Trophoblast cell (in vitro differentiated cells and primary cell): Measurements from ENCODE around the gene TOP3A.

Source experiments
- DNase-seq, 2 donors: peaks; one replicate each; pipeline ENCODE4 v3.0.0-alpha.2; 2016
- H2AFZ ChIP-seq: 2 replicates; pipeline ENCODE4 v1.6.1; 2013; ENCODE audit warnings: low read length, moderate library complexity, mild to moderate bottlenecking; ENCODE audit not compliant: insufficient read depth, poor library complexity
- H2AK5ac ChIP-seq: 2 replicates; pipeline ENCODE4 v1.6.1; 2013; ENCODE audit warnings: mild to moderate bottlenecking, low read length
- H2BK120ac ChIP-seq: 2 replicates; pipeline ENCODE4 v1.6.1; 2013; ENCODE audit warnings: low read length, mild to moderate bottlenecking, moderate library complexity; ENCODE audit not compliant: insufficient read depth, poor library complexity
- H2BK12ac ChIP-seq: 2 replicates; pipeline ENCODE4 v1.6.1; 2013; ENCODE audit warnings: mild to moderate bottlenecking, low read length, moderate library complexity
- H2BK5ac ChIP-seq: 2 replicates; pipeline ENCODE4 v1.6.1; 2013; ENCODE audit warnings: low read length, low read depth, moderate library complexity, mild to moderate bottlenecking; ENCODE audit not compliant: poor library complexity
- H3K14ac ChIP-seq: 2 replicates; pipeline ENCODE4 v1.6.1; 2013; ENCODE audit warnings: mild to moderate bottlenecking, low read length
- H3K18ac ChIP-seq: 2 replicates; pipeline ENCODE4 v1.6.1; 2013; ENCODE audit warnings: mild to moderate bottlenecking, low read length
- H3K23ac ChIP-seq: 2 replicates; pipeline ENCODE4 v1.6.1; 2013; ENCODE audit warnings: low read length
- H3K27ac ChIP-seq: 2 replicates; pipeline ENCODE4 v1.5.1; 2013; ENCODE audit warnings: low read depth, mild to moderate bottlenecking, inconsistent platforms, low read length, moderate library complexity
- H3K27me3 ChIP-seq: 2 replicates; pipeline ENCODE4 v1.6.1; 2013; ENCODE audit warnings: inconsistent platforms, mild to moderate bottlenecking, low read length, moderate library complexity; ENCODE audit not compliant: insufficient read depth
- H3K36me3 ChIP-seq, 2 experiments: 1 replicate in 1 of 2; 2 replicates in 1 of 2; pipeline ENCODE4 v1.6.1; 2013; ENCODE audit warnings: low read length in 2 of 2, mild to moderate bottlenecking in 2 of 2, moderate library complexity in 1 of 2; ENCODE audit not compliant: insufficient read depth in 2 of 2, control insufficient read depth in 1 of 2
- H3K4ac ChIP-seq: 2 replicates; pipeline ENCODE4 v1.6.1; 2013; ENCODE audit warnings: low read depth, mild to moderate bottlenecking, low read length, moderate library complexity
- H3K4me1 ChIP-seq, 2 experiments: 1 replicate in 1 of 2; 2 replicates in 1 of 2; pipeline ENCODE4 v1.6.1; 2013; ENCODE audit warnings: low read length in 2 of 2, mild to moderate bottlenecking in 2 of 2, moderate library complexity in 1 of 2; ENCODE audit not compliant: insufficient read depth in 2 of 2, control insufficient read depth in 1 of 2
- H3K4me2 ChIP-seq: 2 replicates; pipeline ENCODE4 v1.6.1; 2013; ENCODE audit warnings: inconsistent platforms, mild to moderate bottlenecking, low read length, moderate library complexity
- H3K4me3 ChIP-seq: 2 replicates; pipeline ENCODE4 v1.5.1; 2013; ENCODE audit warnings: mild to moderate bottlenecking, low read depth, low read length, inconsistent platforms
- H3K79me1 ChIP-seq: one replicate; pipeline ENCODE4 v1.6.1; 2013; ENCODE audit warnings: low read length
- H3K79me2 ChIP-seq: 2 replicates; pipeline ENCODE4 v1.6.1; 2013; ENCODE audit warnings: low read length, mild to moderate bottlenecking; ENCODE audit not compliant: control insufficient read depth, insufficient read depth, poor library complexity
- H3K9ac ChIP-seq: 2 replicates; pipeline ENCODE4 v1.6.1; 2013; ENCODE audit warnings: mild to moderate bottlenecking, low read length
- H3K9me3 ChIP-seq: 2 replicates; pipeline ENCODE4 v1.6.1; 2013; ENCODE audit warnings: low read depth, mild to moderate bottlenecking, control low read depth, inconsistent platforms, low read length; ENCODE audit not compliant: insufficient read depth
- H4K12ac ChIP-seq: 2 replicates; pipeline ENCODE4 v1.6.1; 2013; ENCODE audit warnings: low read depth, mild to moderate bottlenecking, low read length, moderate library complexity
- H4K8ac ChIP-seq: 2 replicates; pipeline ENCODE4 v1.6.1; 2013; ENCODE audit warnings: low read depth, mild to moderate bottlenecking, low read length, moderate library complexity
- H4K91ac ChIP-seq: one replicate; pipeline ENCODE4 v1.6.1; 2013; ENCODE audit warnings: low read depth, mild to moderate bottlenecking, low read length, moderate library complexity
- WGBS: extraction: QIAGEN DNeasy Blood & Tissue Kit; methylation state at CpG from one replicate; pipeline ENCODE4 v1.1.7; 2013; ENCODE audit warnings: missing lambda C conversion rate; ENCODE audit not compliant: insufficient read length, insufficient coverage; ENCODE audit errors: extremely low coverage; 5-methylcytosine and 5-hydroxymethylcytosine counted together

Gene TOP3A

DNA sequence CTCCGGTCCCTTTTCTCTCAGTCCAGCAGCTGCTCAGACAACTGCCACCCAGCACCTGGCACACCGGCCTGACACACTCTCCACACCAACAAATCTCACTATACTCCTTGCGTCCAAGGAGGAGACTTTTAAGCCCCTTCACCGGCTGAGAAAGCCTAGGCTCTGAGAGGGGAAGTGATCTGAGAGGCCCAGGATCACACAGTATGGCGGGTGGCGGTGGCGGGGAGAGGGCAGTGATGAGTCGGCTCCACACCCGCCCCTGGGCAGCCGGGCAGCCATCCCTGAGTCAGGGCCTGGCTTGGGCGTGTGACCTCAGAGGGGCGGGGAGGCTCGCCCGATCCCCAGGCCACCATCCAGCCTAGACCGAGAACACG, 56.8 kb downstream of the TOP3A start:
- H3K79me2 ChIP-seq = peaks cover 19% of the 10 kb centered on the region
- no peak overlapping the region for H3K23ac ChIP-seq
- peak overlapping the region; percentile 82 for H2BK5ac ChIP-seq
- H4K91ac ChIP-seq = peak overlapping the region; percentile 93
- peak overlapping the region; percentile 80 for H3K4me2 ChIP-seq
- peak overlapping the region; percentile 42 for H2AK5ac ChIP-seq
- peak overlapping the region; percentile 93 for H3K14ac ChIP-seq
- WGBS = no CpG with 5 or more reads among the region's 16 CpGs
- peaks cover 30 to 31% of the 10 kb centered on the region in 2 experiments for H3K4me1 ChIP-seq
- H3K27ac ChIP-seq = peak overlapping the region; percentile 65
- no peak overlapping the region for H2BK12ac ChIP-seq
- H2BK120ac ChIP-seq = peak overlapping the region; percentile 59
- H3K4ac ChIP-seq = peak overlapping the region; percentile 84
- H2AFZ ChIP-seq = peak overlapping the region; percentile 46
- peak overlapping the region; percentile 92 for H3K4me3 ChIP-seq
- peak; percentile 81 to 86 for DNase-seq
- H4K12ac ChIP-seq = peak overlapping the region; percentile 76
- peak overlapping the region; percentile 58 for H4K8ac ChIP-seq
- peak overlapping the region; percentile 95 for H3K18ac ChIP-seq
- no peaks in the 10 kb centered on the region for H3K9me3 ChIP-seq
- H3K79me1 ChIP-seq = peaks cover 16% of the 10 kb centered on the region
- H3K27me3 ChIP-seq = no peaks in the 10 kb centered on the region
- peaks cover 36 to 41% of the 10 kb centered on the region in 2 experiments for H3K36me3 ChIP-seq
- peak overlapping the region; percentile 88 for H3K9ac ChIP-seq

- Histone ChIP-seq H3K18ac (peak overlapping the region; percentile 95), H2AFZ (peak overlapping the region; percentile 12), H2BK5ac (no peak overlapping the region), H3K9me3 (no peaks in the 10 kb centered on the region), H3K27ac (peak overlapping the region; percentile 65), H3K79me1 (peaks cover 16% of the 10 kb centered on the region), H3K14ac (peak overlapping the region; percentile 93), H2BK12ac (no peak overlapping the region), H3K36me3 (peaks cover 40 to 43% of the 10 kb centered on the region in 2 experiments), H3K4me2 (peak overlapping the region; percentile 80), H3K23ac (no peak overlapping the region), H3K4me1 (peaks cover 30 to 31% of the 10 kb centered on the region in 2 experiments), H2BK120ac (no peak overlapping the region), H4K12ac (peak overlapping the region; percentile 5), H3K4me3 (peak overlapping the region; percentile 92), H3K79me2 (peaks cover 19% of the 10 kb centered on the region), H2AK5ac (peak overlapping the region; percentile 15), H3K4ac (peak overlapping the region; percentile 83), H4K8ac (no peak overlapping the region), H3K9ac (peak overlapping the region; percentile 24), H3K27me3 (no peaks in the 10 kb centered on the region), H4K91ac (peak overlapping the region; percentile 93)
- DNase-seq = peak in 1 of 2 donors; percentile 25
- no CpG with 5 or more reads among the region's 18 CpGs for whole genome bisulfite sequencing
Measured at GRCh38 chr17:18257268-18257981, 57.4 kb downstream of the TOP3A start.

DNA sequence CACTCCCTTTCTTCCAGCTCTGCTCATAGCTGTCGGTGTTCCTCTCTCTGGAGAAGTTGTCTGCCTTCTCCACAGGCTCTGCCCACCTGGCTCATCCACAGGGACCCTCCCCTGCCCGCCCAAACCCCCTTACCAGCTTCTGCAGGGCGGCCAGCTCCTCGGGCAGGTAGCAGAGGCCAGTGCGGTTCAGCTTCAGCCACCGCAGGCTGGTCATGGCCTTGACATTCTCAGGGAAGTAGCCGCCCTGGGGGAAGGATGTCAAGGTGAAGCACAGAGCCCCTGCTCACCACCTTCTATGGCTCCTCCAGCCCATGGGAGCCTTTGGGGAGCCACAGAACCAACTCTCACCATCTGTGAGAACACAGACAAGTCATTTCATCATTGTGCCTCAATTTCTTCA, 58.0 kb downstream of the TOP3A start:
- peaks cover 47 to 49% of the 10 kb centered on the region in 2 experiments for H3K36me3 ChIP-seq
- no CpG with 5 or more reads among the region's 7 CpGs for WGBS
- no peak overlapping the region for H2BK120ac ChIP-seq
- H3K9me3 ChIP-seq = no peaks in the 10 kb centered on the region
- no peak overlapping the region for H4K91ac ChIP-seq
- no peak overlapping the region for H3K4me3 ChIP-seq
- H3K79me2 ChIP-seq = peaks cover 19% of the 10 kb centered on the region
- H2AFZ ChIP-seq = no peak overlapping the region
- H3K23ac ChIP-seq = no peak overlapping the region
- H3K18ac ChIP-seq = no peak overlapping the region
- no peak overlapping the region for H2BK5ac ChIP-seq
- no peak overlapping the region for H3K27ac ChIP-seq
- no peak overlapping the region for H4K8ac ChIP-seq
- H3K14ac ChIP-seq = no peak overlapping the region
- no peak overlapping the region for H3K9ac ChIP-seq
- H3K79me1 ChIP-seq = peaks cover 16% of the 10 kb centered on the region
- no peak overlapping the region for H4K12ac ChIP-seq
- peak overlapping the region; percentile 80 for H3K4me2 ChIP-seq
- H2AK5ac ChIP-seq = no peak overlapping the region
- H2BK12ac ChIP-seq = no peak overlapping the region
- peak overlapping the region; percentile 30 for H3K4ac ChIP-seq
- DNase-seq = no peak
- H3K27me3 ChIP-seq = no peaks in the 10 kb centered on the region
- H3K4me1 ChIP-seq = peaks cover 26 to 27% of the 10 kb centered on the region in 2 experiments

- Histone ChIP-seq H3K27ac (no peak overlapping the region), H3K36me3 (peaks cover 51 to 54% of the 10 kb centered on the region in 2 experiments), H3K9me3 (no peaks in the 10 kb centered on the region), H3K4me3 (no peak overlapping the region), H4K91ac (no peak overlapping the region), H3K4ac (no peak overlapping the region), H3K4me1 (peaks cover 22 to 23% of the 10 kb centered on the region in 2 experiments), H2BK12ac (no peak overlapping the region), H2BK120ac (no peak overlapping the region), H3K14ac (no peak overlapping the region), H2BK5ac (no peak overlapping the region), H4K8ac (no peak overlapping the region), H3K79me1 (peaks cover 16% of the 10 kb centered on the region), H3K18ac (no peak overlapping the region), H4K12ac (no peak overlapping the region), H3K23ac (no peak overlapping the region), H2AFZ (no peak overlapping the region), H3K9ac (no peak overlapping the region), H3K4me2 (peak overlapping the region; percentile 80), H3K79me2 (peaks cover 17% of the 10 kb centered on the region), H2AK5ac (no peak overlapping the region), H3K27me3 (no peaks in the 10 kb centered on the region)
- DNase-seq = no peak
- no CpG with 5 or more reads among the region's 11 CpGs for WGBS
Measured at GRCh38 chr17:18256351-18256750, 58.4 kb downstream of the TOP3A start.
